Body of pancreas (tissue), 4 donors: Measurements from ENCODE around the gene HAAO.

Experiments used
- CTCF ChIP-seq, 7 experiments: fragments of 450-650 bp in 4 of 7; fragments of 200-600 bp in 3 of 7; sonication (generic) in 3 of 7; IDR thresholded peaks; one replicate each; pipeline ENCODE4 v1.5.1; 2016 to 2019; ENCODE audit warnings: antibody characterized with exemption in 7 of 7
- POLR2A ChIP-seq, 3 donors: fragments of 450-650 bp; IDR thresholded peaks; one replicate each; pipeline ENCODE4 v1.6.1; 2016; ENCODE audit warnings: antibody characterized with exemption in 3 of 3, mild to moderate bottlenecking in 2 of 3

GRCh38 chr2:42761554-42761953 is 30.8 kb downstream of the HAAO start:
- TF ChIP-seq CTCF (IDR thresholded peaks at IDR 0.05) (no peak), POLR2A (IDR thresholded peaks at IDR 0.05) (no peak)
